Measurements from ENCODE around the gene SNX24.
A peak's percentile ranks its signal among the peaks of the same experiment; 100 is the strongest.
"Not testable (repeated sequence)": the region's sequence is repeated elsewhere in the genome, so short reads cannot be mapped to it uniquely, and the experiment has no call there.

The SNX24 gene

GRCh38 chr5:122963305-122963704 lies 117.9 kb downstream of the SNX24 start:
- no peak overlapping the region for H3K27ac Mint-ChIP-seq
- peaks cover 8% of the 10 kb centered on the region for H3K36me3 Mint-ChIP-seq (ENCODE audit: low read depth)
- no peak overlapping the region for H3K4me3 Mint-ChIP-seq
- TF ChIP-seq CTCF (IDR thresholded peaks at IDR 0.05; ENCODE audit: unreplicated experiment in 3 of 3) = no peak
- H3K27me3 Mint-ChIP-seq (ENCODE audit: low read depth) = no peaks in the 10 kb centered on the region
- H3K4me1 Mint-ChIP-seq = peaks cover 6% of the 10 kb centered on the region
- peaks cover 3% of the 10 kb centered on the region for H3K9me3 Mint-ChIP-seq

GRCh38 chr5:122965111-122965510 lies 119.7 kb downstream of the SNX24 start:
- Mint-ChIP-seq H3K9me3 (no peaks in the 10 kb centered on the region), H3K27ac (peak overlapping the region in 1 of 3 experiments; percentile 50), H3K36me3 (ENCODE audit: low read depth) (peaks cover under 1% of the 10 kb centered on the region), H3K4me3 (no peak overlapping the region), H3K27me3 (ENCODE audit: low read depth) (no peaks in the 10 kb centered on the region), H3K4me1 (peaks cover under 1% of the 10 kb centered on the region)
- no peak for TF ChIP-seq CTCF (IDR thresholded peaks at IDR 0.05; ENCODE audit: unreplicated experiment in 3 of 3)

GRCh38 chr5:122967085-122967484 lies 121.7 kb downstream of the SNX24 start:
- no peak overlapping the region for H3K4me3 Mint-ChIP-seq

GRCh38 chr5:122967625-122968024 lies 122.2 kb downstream of the SNX24 start:
- TF ChIP-seq CTCF (IDR thresholded peaks at IDR 0.05; ENCODE audit: unreplicated experiment in 3 of 3) = no peak
- H3K4me3 Mint-ChIP-seq = no peak overlapping the region
- H3K36me3 Mint-ChIP-seq (ENCODE audit: low read depth) = peaks cover 3% of the 10 kb centered on the region
- H3K4me1 Mint-ChIP-seq = no peaks in the 10 kb centered on the region
- H3K27me3 Mint-ChIP-seq (ENCODE audit: low read depth) = peaks cover 5% of the 10 kb centered on the region
- H3K9me3 Mint-ChIP-seq = no peaks in the 10 kb centered on the region
- H3K27ac Mint-ChIP-seq = no peak overlapping the region

More at GRCh38 chr5:122967085-122967484, 121.7 kb downstream of the SNX24 start:
- Mint-ChIP-seq H3K27ac (no peak overlapping the region), H3K27me3 (ENCODE audit: low read depth) (peaks cover 5% of the 10 kb centered on the region), H3K4me1 (no peaks in the 10 kb centered on the region), H3K36me3 (ENCODE audit: low read depth) (peaks cover 3% of the 10 kb centered on the region), H3K9me3 (no peaks in the 10 kb centered on the region)
- TF ChIP-seq CTCF (IDR thresholded peaks at IDR 0.05; ENCODE audit: unreplicated experiment in 3 of 3) = no peak

- not testable (repeated sequence) for H3K4me1 Mint-ChIP-seq; H3K9me3 Mint-ChIP-seq; H3K36me3 Mint-ChIP-seq (ENCODE audit: low read depth); H3K27ac Mint-ChIP-seq; H3K4me3 Mint-ChIP-seq; H3K27me3 Mint-ChIP-seq (ENCODE audit: low read depth)
Observed at GRCh38 chr5:122968056-122968455, 122.6 kb downstream of the SNX24 start.

GRCh38 chr5:122971333-122971732 lies 125.9 kb downstream of the SNX24 start:
- no peaks in the 10 kb centered on the region for H3K9me3 Mint-ChIP-seq
- H3K27me3 Mint-ChIP-seq (ENCODE audit: low read depth) = peaks cover 5% of the 10 kb centered on the region
- no peak overlapping the region for H3K4me3 Mint-ChIP-seq
- no peak overlapping the region for H3K27ac Mint-ChIP-seq
- no peaks in the 10 kb centered on the region for H3K4me1 Mint-ChIP-seq
- H3K36me3 Mint-ChIP-seq (ENCODE audit: low read depth) = peaks cover 10% of the 10 kb centered on the region
- TF ChIP-seq CTCF (IDR thresholded peaks at IDR 0.05; ENCODE audit: unreplicated experiment in 3 of 3) = no peak
